Measurements from ENCODE around the gene MCM9.
A peak's percentile ranks its signal among the peaks of the same experiment; 100 is the strongest.
"Not testable (repeated sequence)": the region's sequence is repeated elsewhere in the genome, so short reads cannot be mapped to it uniquely, and the experiment has no call there.

MCM9 gene

DNA sequence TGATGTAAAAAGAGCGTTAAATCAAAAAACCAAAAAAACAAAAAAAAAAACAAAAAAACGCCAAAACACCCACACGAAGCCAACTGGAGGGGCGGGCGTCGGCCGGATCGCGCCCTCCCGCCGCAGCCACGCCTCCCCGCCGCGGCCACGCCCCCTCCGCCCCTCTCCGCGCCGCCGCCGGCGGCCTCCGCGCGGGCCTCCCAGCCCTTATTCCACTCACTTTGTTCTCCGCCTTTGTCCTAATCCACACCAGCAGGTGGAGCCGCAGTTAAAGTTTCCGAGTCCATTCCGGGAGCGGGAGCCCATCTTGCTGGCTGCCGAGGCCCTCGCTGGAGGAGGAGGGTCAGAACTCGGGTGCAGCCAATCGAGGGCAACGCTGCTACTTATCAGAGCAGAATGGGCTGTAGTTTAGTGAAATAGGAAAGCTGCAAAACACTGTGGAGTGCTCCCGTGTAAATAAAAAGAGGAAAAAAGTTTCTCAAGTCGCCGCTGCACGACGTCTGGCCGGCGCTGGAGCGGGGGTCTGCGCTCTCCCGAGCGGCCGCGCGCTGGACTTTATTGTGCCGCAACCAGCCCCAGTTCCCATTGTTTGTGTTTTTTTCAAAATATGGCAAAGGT is 41.0 kb downstream of the MCM9 start, which contains the start of gene ASF1A:
ASF1A (plus strand) TSS at position 346 of the 618 bp plus-strand sequence; CDS start at position 608, 262 bp downstream.
- DNase-seq (ENCODE audit: low spot score) = peak; percentile 99

DNA sequence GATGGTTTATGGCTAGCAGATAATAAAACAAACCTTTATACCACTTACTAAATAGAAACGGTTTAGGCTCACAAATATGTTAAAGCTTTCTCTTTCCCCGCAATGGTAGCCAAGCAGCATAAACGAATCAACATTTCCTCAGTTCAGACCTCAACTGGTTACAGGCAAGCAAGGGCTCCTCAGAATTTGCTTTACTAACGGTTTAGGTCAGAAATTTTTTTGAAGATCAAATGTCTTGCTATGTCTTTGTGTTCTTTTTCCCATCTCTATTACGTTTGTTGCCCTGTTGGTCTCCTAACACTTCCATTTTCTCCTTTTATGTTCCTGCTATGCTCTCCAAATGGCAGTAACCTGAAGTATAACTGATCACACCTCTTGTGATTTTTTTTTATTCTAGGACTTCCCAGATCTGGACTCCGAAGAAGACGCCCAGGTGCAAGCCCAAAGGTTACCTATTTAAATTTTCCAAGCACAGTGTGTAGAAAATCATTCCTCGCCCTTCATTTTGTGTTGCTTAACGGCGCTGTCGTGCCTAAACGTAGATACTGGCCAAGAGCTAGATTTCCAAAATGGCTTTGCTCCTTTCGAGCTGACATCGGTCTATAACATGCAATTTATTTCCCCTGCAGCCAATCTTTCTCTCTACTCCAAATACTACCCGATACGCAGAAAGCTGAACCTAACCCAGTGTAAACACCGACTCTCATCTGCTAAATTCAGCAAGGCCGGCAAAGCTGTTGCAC is 41.7 kb downstream of the MCM9 start:
- peak; percentile 72 for DNase-seq (ENCODE audit: low spot score)

- peak; percentile 26 for DNase-seq (ENCODE audit: low spot score)
These were observed 42.5 kb downstream of the MCM9 start for GRCh38 chr6:118892355-118892991.

DNA sequence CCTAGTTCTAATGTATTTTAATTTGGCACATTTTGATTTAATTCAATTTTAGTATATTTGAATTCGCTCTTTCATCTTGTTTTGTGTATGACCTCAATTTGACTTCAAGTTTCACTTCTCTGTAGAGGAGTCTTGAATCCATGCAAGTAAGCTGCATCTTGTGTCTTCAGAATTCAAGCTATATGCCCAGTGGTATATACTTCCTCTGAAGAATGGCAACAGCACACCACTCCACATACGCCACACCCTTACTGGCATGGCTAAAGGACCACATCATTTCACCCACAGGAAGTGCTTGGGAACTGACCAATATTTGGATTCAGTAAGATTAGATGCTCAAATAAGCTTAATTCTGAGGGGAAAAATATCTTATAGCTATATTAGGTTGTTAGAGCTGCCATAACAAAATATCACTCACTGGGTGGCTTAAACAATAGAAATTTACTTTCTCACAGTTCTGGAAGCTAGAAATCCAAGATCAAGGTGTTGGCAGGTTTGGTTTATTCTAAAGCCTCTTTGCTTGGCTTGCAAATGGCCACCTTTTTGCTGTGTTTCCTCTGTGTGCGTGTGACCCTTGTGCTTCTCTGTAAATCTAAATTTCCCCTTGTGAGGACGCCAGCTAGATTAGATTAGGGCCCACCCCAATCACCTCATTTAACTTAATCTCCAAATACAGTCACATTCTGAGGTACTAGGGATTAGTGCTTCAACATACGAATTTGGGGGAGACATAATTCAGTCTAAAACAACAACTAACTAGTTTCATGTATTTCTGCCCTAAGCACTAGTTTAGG is 43.8 kb downstream of the MCM9 start:
- no peak for DNase-seq (ENCODE audit: low spot score)

DNA sequence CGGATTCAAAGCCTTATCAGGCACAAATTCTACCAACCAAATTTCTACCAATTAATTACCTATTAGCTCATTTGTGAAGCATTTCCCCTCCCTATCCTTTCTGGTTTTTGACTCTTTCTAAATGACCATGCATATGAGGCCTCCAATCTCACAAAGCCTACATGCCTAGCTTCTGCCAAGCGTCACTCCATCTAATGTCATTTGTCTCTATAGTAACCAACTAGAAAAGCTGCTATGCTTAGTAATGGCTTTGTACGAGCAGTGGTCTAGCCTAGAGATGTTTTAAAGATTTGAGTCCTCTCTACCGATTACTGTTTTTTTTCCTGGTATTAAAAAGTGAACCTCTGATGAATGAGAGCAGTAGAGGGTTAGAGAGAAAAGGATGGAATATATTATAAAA is 45.8 kb downstream of the MCM9 start:
- no peak for DNase-seq (ENCODE audit: low spot score)

GRCh38 chr6:118886641-118887040 is 48.3 kb downstream of the MCM9 start:
- no peak for DNase-seq (ENCODE audit: low spot score)

DNA sequence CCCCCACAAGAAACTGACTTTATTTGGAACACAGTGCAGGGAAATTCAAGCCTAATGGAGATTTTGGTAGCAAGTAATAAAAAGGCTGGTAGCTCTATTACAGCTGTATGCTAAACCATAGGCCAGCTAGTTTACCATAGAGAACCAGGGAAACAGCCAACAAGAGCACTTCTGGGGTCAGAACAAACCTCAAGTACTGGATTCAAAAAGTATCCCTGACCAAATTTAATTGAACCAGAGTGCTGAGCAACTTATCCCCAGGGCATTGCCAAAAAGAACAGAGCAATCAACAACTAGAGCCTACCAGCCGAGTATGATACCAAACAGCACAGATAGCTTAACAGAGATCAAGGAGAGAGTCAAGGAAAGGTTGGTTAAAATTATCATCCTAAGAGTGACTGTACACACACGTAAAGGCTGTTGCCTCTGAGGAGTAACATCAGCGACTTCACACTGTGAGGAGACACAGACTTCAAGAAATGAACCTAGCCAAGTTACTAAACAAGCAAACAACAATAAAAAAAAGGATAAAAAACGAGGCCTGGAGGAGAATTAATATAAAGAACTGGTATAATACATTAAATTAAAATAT is 52.5 kb downstream of the MCM9 start:
- no peak for DNase-seq (ENCODE audit: low spot score)

DNA sequence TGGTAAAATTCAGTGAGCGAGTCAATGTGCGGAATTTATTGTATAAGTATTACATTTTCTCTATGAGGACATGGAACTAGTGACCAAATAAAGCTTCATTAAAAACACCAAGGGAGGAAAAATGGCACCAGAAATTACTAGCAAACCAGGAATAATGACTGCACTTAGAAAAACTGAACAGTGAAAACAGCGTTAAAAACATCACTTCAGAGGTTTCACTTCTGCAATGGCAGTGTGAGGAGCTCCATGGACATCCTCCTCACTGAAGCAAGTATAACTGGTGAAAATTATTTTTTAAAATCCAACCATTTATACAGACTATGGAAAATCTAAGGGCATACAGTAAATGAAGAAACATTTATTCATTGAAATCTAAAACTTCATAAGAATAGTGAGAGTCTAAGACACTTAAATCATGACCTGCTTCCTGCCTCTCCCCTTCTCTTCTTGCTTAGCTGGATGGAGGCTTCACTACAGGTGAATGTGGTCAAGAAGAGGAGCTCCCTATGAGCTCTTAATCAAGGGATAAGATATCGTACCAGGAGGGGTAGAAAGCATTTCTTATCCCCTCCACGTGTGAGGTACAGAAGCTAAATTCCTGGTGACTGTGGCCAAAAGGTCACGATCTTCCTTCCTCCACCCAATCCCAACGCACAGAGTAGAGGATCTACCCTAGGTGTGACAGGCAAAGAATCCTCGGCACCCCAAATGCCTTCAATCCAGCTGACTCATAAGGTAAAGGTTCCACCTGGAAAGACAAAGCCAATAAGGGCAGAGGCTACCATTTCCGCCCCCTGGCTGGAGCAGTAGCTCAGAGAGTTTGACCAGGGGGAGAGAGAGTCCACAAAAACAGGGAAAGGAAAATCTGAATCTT is 53.3 kb downstream of the MCM9 start:
- no peak for DNase-seq (ENCODE audit: low spot score)

DNA sequence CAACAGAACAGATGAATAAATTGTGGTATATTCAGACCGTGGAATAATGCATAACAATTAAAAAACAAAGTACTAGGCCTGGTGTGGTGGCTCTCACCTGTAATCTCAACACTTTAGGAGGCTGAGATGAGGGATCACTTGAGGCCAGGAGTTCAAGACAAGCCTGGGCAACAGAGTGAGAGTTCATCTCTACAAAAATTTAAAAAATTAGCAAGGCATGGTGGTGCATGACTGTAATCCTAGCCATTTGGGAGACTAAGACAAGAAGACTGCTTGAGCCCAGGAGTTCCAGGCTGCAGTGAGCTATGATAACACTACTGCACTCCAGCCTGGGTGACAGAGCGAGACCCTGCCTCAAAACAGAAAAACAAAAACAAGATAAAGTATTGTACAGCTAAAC is 57.2 kb downstream of the MCM9 start:
- no peak for DNase-seq (ENCODE audit: low spot score)

DNA sequence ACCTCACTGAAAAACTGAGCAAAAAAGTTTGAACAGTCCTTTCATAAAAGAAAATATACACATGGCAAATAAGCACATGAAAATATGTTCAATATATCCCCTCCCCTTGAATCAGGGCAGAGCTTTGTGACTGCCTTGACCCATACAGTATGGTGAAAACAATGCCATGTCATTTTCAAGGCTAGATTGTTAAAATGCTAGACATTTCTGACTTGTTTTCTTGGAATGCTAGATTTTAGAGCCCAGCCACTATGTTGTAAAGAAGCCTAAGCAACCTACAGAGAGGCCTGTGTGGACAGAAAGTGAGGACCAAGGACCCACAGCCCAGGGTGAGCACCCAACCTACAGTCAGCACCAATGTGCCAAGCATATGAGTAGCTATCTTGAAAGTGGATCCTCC is 58.1 kb downstream of the MCM9 start:
- no peak for DNase-seq (ENCODE audit: low spot score)

DNA sequence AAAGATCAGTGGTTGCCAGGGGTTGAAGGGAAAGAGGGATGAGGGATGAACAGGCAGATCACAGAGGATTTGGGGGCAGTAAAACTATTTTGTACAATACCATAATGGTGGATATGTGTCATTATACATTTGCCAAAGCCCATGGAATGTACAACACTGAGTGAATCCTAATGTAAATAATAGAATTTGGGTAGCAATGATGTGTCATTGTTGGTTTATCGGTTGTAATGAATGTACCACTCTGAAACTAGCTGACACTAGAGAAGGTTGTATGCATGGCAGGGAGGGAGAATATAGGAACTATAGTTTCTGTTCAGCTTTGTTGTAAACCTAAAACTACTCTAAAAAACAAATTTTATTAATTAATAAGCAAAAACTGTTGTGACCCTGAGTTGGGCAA is 58.8 kb downstream of the MCM9 start:
- no peak for DNase-seq (ENCODE audit: low spot score)

- DNase-seq (ENCODE audit: low spot score) = no peak
These were observed 59.3 kb downstream of the MCM9 start for GRCh38 chr6:118875672-118876071.

DNA sequence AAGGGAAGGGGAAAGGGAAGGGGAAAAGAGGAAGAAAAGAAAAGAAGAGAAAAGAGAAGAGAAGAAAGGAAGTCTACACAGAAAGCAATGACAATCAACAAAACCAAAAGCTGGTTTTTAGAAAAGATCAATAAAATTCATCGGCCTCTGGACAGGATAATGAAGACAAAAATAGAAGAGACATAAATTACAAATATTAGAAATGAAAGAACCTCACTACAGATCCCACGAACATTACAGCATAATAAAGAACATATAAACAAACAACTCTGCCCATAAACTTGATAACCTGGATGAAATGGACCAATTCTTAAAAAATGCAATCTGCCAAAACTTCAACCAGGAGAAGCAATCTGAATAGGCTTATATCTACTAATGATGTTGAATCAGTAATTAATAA is 61.7 kb downstream of the MCM9 start:
- no peak for DNase-seq (ENCODE audit: low spot score)

- no peak for DNase-seq (ENCODE audit: low spot score)
These were observed 62.2 kb downstream of the MCM9 start for GRCh38 chr6:118872726-118873125.

GRCh38 chr6:118872318-118872717 is 62.6 kb downstream of the MCM9 start:
- DNase-seq (ENCODE audit: low spot score) = no peak

GRCh38 chr6:118871331-118871730 is 63.6 kb downstream of the MCM9 start:
- DNase-seq (ENCODE audit: low spot score) = no peak

DNA sequence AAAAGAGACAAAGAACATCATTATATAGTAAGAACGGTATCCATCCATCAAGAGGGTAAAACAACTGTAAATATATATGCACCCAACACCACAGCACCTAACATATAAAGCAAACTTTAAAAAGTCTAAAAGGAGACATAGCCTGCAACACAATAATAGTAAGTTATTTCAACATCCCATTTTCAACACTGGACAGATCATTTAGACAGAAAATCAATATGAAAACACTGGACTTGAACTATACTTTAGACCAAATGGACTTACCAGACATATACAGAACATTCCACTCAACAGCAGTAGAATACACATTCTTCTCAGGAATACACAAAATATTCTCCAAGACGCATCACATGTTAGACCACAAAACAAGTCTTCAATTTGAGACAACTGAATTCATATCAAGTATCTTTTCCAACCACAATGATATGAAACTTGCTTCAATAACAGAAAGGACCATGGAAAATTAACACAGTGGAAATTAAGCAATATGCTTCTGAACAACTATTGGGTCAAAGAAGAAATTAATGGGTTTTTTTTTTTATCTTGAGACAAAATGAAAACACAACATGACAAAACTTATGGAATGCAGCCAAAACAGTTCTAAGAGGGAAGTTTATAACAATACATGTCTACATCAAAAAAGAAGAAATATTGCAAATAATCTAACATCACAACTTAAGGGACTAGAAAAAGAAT is 64.9 kb downstream of the MCM9 start:
- DNase-seq (ENCODE audit: low spot score) = no peak

DNA sequence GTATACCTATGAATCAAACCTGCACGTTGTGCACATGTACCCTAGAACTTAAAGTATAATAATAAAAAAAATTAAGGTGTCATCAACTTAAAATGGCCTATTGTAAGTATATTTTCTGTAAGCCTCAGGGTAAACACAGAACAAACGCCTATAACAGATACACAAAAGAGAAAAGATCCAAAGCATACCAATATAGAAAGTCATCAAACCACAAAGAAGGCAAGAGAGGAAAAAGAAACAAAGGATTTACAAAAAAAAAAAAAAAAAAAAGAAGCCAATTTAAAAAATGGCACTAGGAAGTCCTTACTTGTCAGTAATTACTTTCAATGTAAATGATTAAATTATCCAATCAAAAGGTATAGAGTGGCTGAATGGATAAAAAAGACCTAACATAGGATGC is 65.6 kb downstream of the MCM9 start:
- no peak for DNase-seq (ENCODE audit: low spot score)

GRCh38 chr6:118868901-118869300 is 66.1 kb downstream of the MCM9 start:
- DNase-seq (ENCODE audit: low spot score) = not testable (repeated sequence)

GRCh38 chr6:118867181-118867580 is 67.8 kb downstream of the MCM9 start:
- no peak for DNase-seq (ENCODE audit: low spot score)

DNA sequence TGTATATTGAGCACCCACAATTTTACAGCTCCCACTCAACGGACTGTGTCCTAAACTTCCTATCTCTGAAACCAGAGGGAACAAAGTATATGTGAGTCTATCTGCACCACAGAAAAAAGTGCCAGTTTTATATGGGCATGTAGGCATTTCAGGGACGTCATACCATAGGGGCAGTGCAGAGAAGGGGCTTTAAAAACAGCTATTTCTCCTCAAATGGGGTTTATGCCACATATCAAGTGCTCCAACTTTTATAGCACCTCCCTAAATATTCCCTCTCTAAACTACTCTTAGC is 69.9 kb downstream of the MCM9 start:
- no peak for DNase-seq (ENCODE audit: low spot score)

Data from CD4-positive, alpha-beta T cell treated with Interleukin-15 for 4 hours (primary cell).